HepG2 (cell line): ENCODE results near the gene HS3ST2. TPM values are rescaled to one million over a fixed set of nuclear protein-coding genes. Genes with fewer than 3 reads are reported as not detected.

Source experiments
- EEA1 ChIP-seq: sonication (generic); formaldehyde crosslinking; IDR thresholded peaks from 2 replicates; pipeline ENCODE4 v1.5.1; 2020; ENCODE audit warnings: mild to moderate bottlenecking, missing genetic modification reagents, borderline replicate concordance
- ELF3 ChIP-seq: IDR thresholded peaks from 2 replicates; pipeline ENCODE4 v1.6.1; 2016; ENCODE audit warnings: missing genetic modification reagents, missing compliant biosample characterization
- ETV5 ChIP-seq: IDR thresholded peaks from 2 replicates; pipeline ENCODE4 v1.6.1; 2018; ENCODE audit warnings: missing biosample characterization, missing genetic modification reagents, inconsistent platforms, borderline replicate concordance
- FOSL1 ChIP-seq: sonication (generic); formaldehyde crosslinking; IDR thresholded peaks from 2 replicates; pipeline ENCODE4 v1.9.0; 2021; ENCODE audit warnings: missing genetic modification reagents, borderline replicate concordance
- FOXM1 ChIP-seq: sonication (generic); formaldehyde crosslinking; IDR thresholded peaks from 2 replicates; pipeline ENCODE4 v1.5.0; 2020; ENCODE audit warnings: missing genetic modification reagents
- HNF4G ChIP-seq, 2 experiments: sonication (generic) in 1 of 2; formaldehyde crosslinking in 1 of 2; IDR thresholded peaks; 2 replicates each; pipeline versions ENCODE4 v1.4.0 to v1.6.1; 2011 to 2020; ENCODE audit warnings: borderline replicate concordance in 2 of 2, low read depth in 2 of 2, mild to moderate bottlenecking in 2 of 2, low read length in 1 of 2, missing genetic modification reagents in 1 of 2, moderate library complexity in 1 of 2
- HOXA9 ChIP-seq: sonication (generic); formaldehyde crosslinking; IDR thresholded peaks from 2 replicates; pipeline ENCODE4 v1.8.1; 2022; ENCODE audit warnings: missing genetic modification reagents, mild to moderate bottlenecking, moderate library complexity, borderline replicate concordance
- NR2C2 ChIP-seq: sonication (generic); formaldehyde crosslinking; IDR thresholded peaks from 2 replicates; pipeline ENCODE4 v1.4.0; 2020; ENCODE audit warnings: missing genetic modification reagents, mild to moderate bottlenecking, moderate library complexity, borderline replicate concordance
- ZFY ChIP-seq: sonication (generic); formaldehyde crosslinking; IDR thresholded peaks from 2 replicates; pipeline ENCODE4 v1.4.0; 2020; ENCODE audit warnings: missing genetic modification reagents
- ZNF451 ChIP-seq: sonication (generic); formaldehyde crosslinking; IDR thresholded peaks from 2 replicates; pipeline ENCODE4 v1.5.0; 2020; ENCODE audit warnings: mild to moderate bottlenecking, missing genetic modification reagents
- ZNF775 ChIP-seq: sonication (generic); formaldehyde crosslinking; IDR thresholded peaks from 2 replicates; pipeline ENCODE4 v1.4.0; 2020; ENCODE audit warnings: missing genetic modification reagents, mild to moderate bottlenecking, moderate library complexity, borderline replicate concordance
- ZSCAN25 ChIP-seq: sonication (generic); formaldehyde crosslinking; IDR thresholded peaks from 2 replicates; pipeline ENCODE4 v1.8.0; 2022; ENCODE audit warnings: mild to moderate bottlenecking, missing genetic modification reagents
- ZSCAN9 ChIP-seq: IDR thresholded peaks from 2 replicates; pipeline ENCODE4 v1.6.1; 2016; ENCODE audit warnings: borderline replicate concordance
- ZZZ3 ChIP-seq: sonication (generic); formaldehyde crosslinking; IDR thresholded peaks from 2 replicates; pipeline ENCODE4 v1.4.0; 2020; ENCODE audit warnings: missing genetic modification reagents, mild to moderate bottlenecking, borderline replicate concordance
- polyA plus RNA-seq, 8 experiments: library from polyadenylated mRNA; depleted of rRNA in 3 of 8; stranded (reverse) in 7 of 8; unstranded in 1 of 8; fragments of >200 nt; fragmentation: Illumina TruSeq in 4 of 8; extraction: Trizol in 4 of 8; gene quantifications; 2 replicates each; pipeline versions ENCODE4 v1.2.1 to v1.2.3, GENCODE V29; 2011 to 2016; ENCODE audit warnings: low read depth in 4 of 8, missing spikeins in 1 of 8, mixed read lengths in 1 of 8; ENCODE audit not compliant: insufficient read depth in 1 of 8
- total RNA-seq, 5 experiments: library from RNA; depleted of rRNA; stranded (reverse); fragments of >200 nt; fragmentation: Illumina TruSeq; extraction: Trizol; gene quantifications; 2 replicates each; pipeline ENCODE4 v1.2.3, GENCODE V29; 2016; ENCODE audit warnings: low read depth in 1 of 5
- TF ChIP-seq, protein P1 (sequence below): sonication (generic); formaldehyde crosslinking; IDR thresholded peaks from 2 replicates; pipeline ENCODE4 v1.4.0; 2020; ENCODE audit warnings: mild to moderate bottlenecking, missing genetic modification reagents
- TF ChIP-seq, protein P2 (sequence below): sonication (generic); formaldehyde crosslinking; IDR thresholded peaks from 2 replicates; pipeline ENCODE4 v1.4.0; 2020; ENCODE audit warnings: missing genetic modification reagents
- TF ChIP-seq, protein P3 (sequence below): sonication (generic); formaldehyde crosslinking; IDR thresholded peaks from 2 replicates; pipeline ENCODE4 v1.4.0; 2020; ENCODE audit warnings: missing genetic modification reagents, borderline replicate concordance
- TF ChIP-seq, protein P4 (sequence below): sonication (generic); formaldehyde crosslinking; IDR thresholded peaks from 2 replicates; pipeline ENCODE4 v1.4.0; 2020; ENCODE audit warnings: missing genetic modification reagents
- TF ChIP-seq, protein P5 (sequence below): sonication (generic); formaldehyde crosslinking; IDR thresholded peaks from 2 replicates; pipeline ENCODE4 v1.4.0; 2020; ENCODE audit warnings: missing genetic modification reagents, mild to moderate bottlenecking, borderline replicate concordance

Gene HS3ST2
- total and polyA plus RNA-seq, 2 of the 13 experiments (the other 11 are each of a cell fraction or from before 2014, with no cell fraction given): not detected

DNA sequence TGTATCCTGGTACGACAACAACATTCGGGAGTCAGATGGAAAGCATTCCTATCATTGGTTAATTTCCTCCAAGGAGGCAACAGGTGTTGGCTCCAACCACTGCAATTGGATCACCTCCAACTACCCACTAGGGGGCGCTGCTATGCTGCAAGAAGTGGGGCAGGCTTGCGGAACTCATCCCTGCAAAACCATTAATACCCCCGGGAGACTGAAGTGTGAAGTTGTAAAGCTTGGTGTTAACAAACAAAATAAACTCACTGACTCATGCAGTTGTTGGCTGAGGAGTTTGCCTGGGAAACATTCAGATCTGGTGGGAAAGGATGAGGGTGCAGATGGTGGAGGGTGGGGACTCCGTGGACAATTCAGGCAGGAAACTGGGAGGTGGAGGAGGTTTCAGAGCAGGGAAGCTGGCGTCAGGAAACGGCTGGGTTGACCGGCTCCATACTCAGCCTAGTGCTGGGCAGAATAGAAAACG, 84.9 kb downstream of the HS3ST2 start (continued):
- TF ChIP-seq ZSCAN9 (CRISPR knock-in tag) (no peak), ZNF775 (CRISPR knock-in tag) (no peak), ETV5 (CRISPR knock-in tag) (no peak), ZSCAN25 (peak; percentile 69; the same call in 1 of the 2 replicates), FOSL1 (CRISPR knock-in tag) (no peak), NR2C2 (CRISPR knock-in tag) (no peak), FOXM1 (CRISPR knock-in tag) (no peak), ZZZ3 (no peak), HNF4G (IDR thresholded peaks at IDR 0.05; ENCODE audit: borderline replicate concordance, low read depth, low read length) (no peak), HNF4G (CRISPR knock-in tag; IDR thresholded peaks at IDR 0.05; ENCODE audit: borderline replicate concordance, low read depth) (no peak), EEA1 (CRISPR knock-in tag) (no peak), ZFY (CRISPR knock-in tag) (no peak), ZNF451 (CRISPR knock-in tag) (no peak), HOXA9 (CRISPR knock-in tag) (peak; percentile 75; the same call in 1 of the 2 replicates), ELF3 (CRISPR knock-in tag) (no peak)
- TF ChIP-seq, protein P1, sequence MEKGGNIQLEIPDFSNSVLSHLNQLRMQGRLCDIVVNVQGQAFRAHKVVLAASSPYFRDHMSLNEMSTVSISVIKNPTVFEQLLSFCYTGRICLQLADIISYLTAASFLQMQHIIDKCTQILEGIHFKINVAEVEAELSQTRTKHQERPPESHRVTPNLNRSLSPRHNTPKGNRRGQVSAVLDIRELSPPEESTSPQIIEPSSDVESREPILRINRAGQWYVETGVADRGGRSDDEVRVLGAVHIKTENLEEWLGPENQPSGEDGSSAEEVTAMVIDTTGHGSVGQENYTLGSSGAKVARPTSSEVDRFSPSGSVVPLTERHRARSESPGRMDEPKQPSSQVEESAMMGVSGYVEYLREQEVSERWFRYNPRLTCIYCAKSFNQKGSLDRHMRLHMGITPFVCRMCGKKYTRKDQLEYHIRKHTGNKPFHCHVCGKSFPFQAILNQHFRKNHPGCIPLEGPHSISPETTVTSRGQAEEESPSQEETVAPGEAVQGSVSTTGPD (CRISPR knock-in tag): 0 out of 2 replicates have a peak, but pooled peaks have one; percentile 24
- TF ChIP-seq, protein P2, sequence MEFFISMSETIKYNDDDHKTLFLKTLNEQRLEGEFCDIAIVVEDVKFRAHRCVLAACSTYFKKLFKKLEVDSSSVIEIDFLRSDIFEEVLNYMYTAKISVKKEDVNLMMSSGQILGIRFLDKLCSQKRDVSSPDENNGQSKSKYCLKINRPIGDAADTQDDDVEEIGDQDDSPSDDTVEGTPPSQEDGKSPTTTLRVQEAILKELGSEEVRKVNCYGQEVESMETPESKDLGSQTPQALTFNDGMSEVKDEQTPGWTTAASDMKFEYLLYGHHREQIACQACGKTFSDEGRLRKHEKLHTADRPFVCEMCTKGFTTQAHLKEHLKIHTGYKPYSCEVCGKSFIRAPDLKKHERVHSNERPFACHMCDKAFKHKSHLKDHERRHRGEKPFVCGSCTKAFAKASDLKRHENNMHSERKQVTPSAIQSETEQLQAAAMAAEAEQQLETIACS (CRISPR knock-in tag): no peak
- TF ChIP-seq, protein P3, sequence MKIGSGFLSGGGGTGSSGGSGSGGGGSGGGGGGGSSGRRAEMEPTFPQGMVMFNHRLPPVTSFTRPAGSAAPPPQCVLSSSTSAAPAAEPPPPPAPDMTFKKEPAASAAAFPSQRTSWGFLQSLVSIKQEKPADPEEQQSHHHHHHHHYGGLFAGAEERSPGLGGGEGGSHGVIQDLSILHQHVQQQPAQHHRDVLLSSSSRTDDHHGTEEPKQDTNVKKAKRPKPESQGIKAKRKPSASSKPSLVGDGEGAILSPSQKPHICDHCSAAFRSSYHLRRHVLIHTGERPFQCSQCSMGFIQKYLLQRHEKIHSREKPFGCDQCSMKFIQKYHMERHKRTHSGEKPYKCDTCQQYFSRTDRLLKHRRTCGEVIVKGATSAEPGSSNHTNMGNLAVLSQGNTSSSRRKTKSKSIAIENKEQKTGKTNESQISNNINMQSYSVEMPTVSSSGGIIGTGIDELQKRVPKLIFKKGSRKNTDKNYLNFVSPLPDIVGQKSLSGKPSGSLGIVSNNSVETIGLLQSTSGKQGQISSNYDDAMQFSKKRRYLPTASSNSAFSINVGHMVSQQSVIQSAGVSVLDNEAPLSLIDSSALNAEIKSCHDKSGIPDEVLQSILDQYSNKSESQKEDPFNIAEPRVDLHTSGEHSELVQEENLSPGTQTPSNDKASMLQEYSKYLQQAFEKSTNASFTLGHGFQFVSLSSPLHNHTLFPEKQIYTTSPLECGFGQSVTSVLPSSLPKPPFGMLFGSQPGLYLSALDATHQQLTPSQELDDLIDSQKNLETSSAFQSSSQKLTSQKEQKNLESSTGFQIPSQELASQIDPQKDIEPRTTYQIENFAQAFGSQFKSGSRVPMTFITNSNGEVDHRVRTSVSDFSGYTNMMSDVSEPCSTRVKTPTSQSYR (CRISPR knock-in tag): no peak
- TF ChIP-seq, protein P4, sequence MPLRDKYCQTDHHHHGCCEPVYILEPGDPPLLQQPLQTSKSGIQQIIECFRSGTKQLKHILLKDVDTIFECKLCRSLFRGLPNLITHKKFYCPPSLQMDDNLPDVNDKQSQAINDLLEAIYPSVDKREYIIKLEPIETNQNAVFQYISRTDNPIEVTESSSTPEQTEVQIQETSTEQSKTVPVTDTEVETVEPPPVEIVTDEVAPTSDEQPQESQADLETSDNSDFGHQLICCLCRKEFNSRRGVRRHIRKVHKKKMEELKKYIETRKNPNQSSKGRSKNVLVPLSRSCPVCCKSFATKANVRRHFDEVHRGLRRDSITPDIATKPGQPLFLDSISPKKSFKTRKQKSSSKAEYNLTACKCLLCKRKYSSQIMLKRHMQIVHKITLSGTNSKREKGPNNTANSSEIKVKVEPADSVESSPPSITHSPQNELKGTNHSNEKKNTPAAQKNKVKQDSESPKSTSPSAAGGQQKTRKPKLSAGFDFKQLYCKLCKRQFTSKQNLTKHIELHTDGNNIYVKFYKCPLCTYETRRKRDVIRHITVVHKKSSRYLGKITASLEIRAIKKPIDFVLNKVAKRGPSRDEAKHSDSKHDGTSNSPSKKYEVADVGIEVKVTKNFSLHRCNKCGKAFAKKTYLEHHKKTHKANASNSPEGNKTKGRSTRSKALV (CRISPR knock-in tag): no peak
- TF ChIP-seq, protein P5, sequence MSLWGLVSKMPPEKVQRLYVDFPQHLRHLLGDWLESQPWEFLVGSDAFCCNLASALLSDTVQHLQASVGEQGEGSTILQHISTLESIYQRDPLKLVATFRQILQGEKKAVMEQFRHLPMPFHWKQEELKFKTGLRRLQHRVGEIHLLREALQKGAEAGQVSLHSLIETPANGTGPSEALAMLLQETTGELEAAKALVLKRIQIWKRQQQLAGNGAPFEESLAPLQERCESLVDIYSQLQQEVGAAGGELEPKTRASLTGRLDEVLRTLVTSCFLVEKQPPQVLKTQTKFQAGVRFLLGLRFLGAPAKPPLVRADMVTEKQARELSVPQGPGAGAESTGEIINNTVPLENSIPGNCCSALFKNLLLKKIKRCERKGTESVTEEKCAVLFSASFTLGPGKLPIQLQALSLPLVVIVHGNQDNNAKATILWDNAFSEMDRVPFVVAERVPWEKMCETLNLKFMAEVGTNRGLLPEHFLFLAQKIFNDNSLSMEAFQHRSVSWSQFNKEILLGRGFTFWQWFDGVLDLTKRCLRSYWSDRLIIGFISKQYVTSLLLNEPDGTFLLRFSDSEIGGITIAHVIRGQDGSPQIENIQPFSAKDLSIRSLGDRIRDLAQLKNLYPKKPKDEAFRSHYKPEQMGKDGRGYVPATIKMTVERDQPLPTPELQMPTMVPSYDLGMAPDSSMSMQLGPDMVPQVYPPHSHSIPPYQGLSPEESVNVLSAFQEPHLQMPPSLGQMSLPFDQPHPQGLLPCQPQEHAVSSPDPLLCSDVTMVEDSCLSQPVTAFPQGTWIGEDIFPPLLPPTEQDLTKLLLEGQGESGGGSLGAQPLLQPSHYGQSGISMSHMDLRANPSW (CRISPR knock-in tag): no peak
